HepG2 (cell line): ENCODE measurements around the gene NUDT3. TPM values are rescaled to one million over a fixed set of nuclear protein-coding genes. Genes with fewer than 3 reads are reported as not detected.

ENCODE experiments used
- ASH2L ChIP-seq: fragments of 300-600, 200-600 bp; sonication (generic); IDR thresholded peaks from 2 replicates; pipeline ENCODE4 v1.7.0; 2017; ENCODE audit warnings: low read depth, mild to moderate bottlenecking, moderate library complexity, mixed read lengths, low read length; ENCODE audit not compliant: insufficient read length
- DNMT1 ChIP-seq: sonication (generic); formaldehyde crosslinking; IDR thresholded peaks from 2 replicates; pipeline ENCODE4 v1.5.1; 2020; ENCODE audit warnings: mild to moderate bottlenecking, missing genetic modification reagents
- GATAD1 ChIP-seq: IDR thresholded peaks from 2 replicates; pipeline ENCODE4 v1.6.1; 2016; ENCODE audit warnings: missing genetic modification reagents, missing compliant biosample characterization
- GPN1 ChIP-seq: sonication (generic); formaldehyde crosslinking; IDR thresholded peaks from 2 replicates; pipeline ENCODE4 v1.5.1; 2020; ENCODE audit warnings: missing genetic modification reagents, borderline replicate concordance
- HNRNPL ChIP-seq: fragments of 200-400 bp; formaldehyde crosslinking; IDR thresholded peaks from 2 replicates; pipeline ENCODE4 v1.6.1; 2017; ENCODE audit warnings: mild to moderate bottlenecking, low read depth, low read length
- NFYC ChIP-seq: IDR thresholded peaks from 2 replicates; pipeline ENCODE4 v1.6.1; 2016; ENCODE audit warnings: missing genetic modification reagents, missing compliant biosample characterization
- ZC3H13 ChIP-seq: sonication (generic); formaldehyde crosslinking; IDR thresholded peaks from 2 replicates; pipeline ENCODE4 v1.8.1; 2023; ENCODE audit warnings: mild to moderate bottlenecking, missing genetic modification reagents, moderate library complexity
- ZNF326 ChIP-seq: sonication (generic); formaldehyde crosslinking; IDR thresholded peaks from 2 replicates; pipeline ENCODE4 v1.4.0; 2020; ENCODE audit warnings: missing genetic modification reagents, borderline replicate concordance
- ZNF543 ChIP-seq: sonication (generic); formaldehyde crosslinking; IDR thresholded peaks from 2 replicates; pipeline ENCODE4 v1.4.0; 2020; ENCODE audit warnings: mild to moderate bottlenecking, missing genetic modification reagents
- ZNF768 ChIP-seq: sonication (generic); formaldehyde crosslinking; IDR thresholded peaks from 2 replicates; pipeline ENCODE4 v1.4.0; 2020; ENCODE audit warnings: missing genetic modification reagents
- polyA plus RNA-seq, 8 experiments: library from polyadenylated mRNA; depleted of rRNA in 3 of 8; stranded (reverse) in 7 of 8; unstranded in 1 of 8; fragments of >200 nt; fragmentation: Illumina TruSeq in 4 of 8; extraction: Trizol in 4 of 8; gene quantifications; 2 replicates each; pipeline versions ENCODE4 v1.2.1 to v1.2.3, GENCODE V29; 2011 to 2016; ENCODE audit warnings: low read depth in 4 of 8, missing spikeins in 1 of 8, mixed read lengths in 1 of 8; ENCODE audit not compliant: insufficient read depth in 1 of 8
- total RNA-seq, 5 experiments: library from RNA; depleted of rRNA; stranded (reverse); fragments of >200 nt; fragmentation: Illumina TruSeq; extraction: Trizol; gene quantifications; 2 replicates each; pipeline ENCODE4 v1.2.3, GENCODE V29; 2016; ENCODE audit warnings: low read depth in 1 of 5
- TF ChIP-seq, protein P1 (sequence below): sonication (generic); formaldehyde crosslinking; conservative IDR thresholded peaks from 2 replicates; pipeline ENCODE4 v1.4.0; 2020; ENCODE audit warnings: missing genetic modification reagents
- TF ChIP-seq, protein P2 (sequence below): sonication (generic); formaldehyde crosslinking; IDR thresholded peaks from 2 replicates; pipeline ENCODE4 v1.5.1; 2020; ENCODE audit warnings: mild to moderate bottlenecking, missing genetic modification reagents, borderline replicate concordance
- TF ChIP-seq, protein P3 (sequence below): sonication (generic); formaldehyde crosslinking; IDR thresholded peaks from 2 replicates; pipeline ENCODE4 v1.8.0; 2022; ENCODE audit warnings: missing genetic modification reagents, mild to moderate bottlenecking, inconsistent platforms, borderline replicate concordance
- TF ChIP-seq, protein P4 (sequence below): IDR thresholded peaks from 2 replicates; pipeline ENCODE4 v1.6.1; 2016; ENCODE audit warnings: missing compliant biosample characterization, missing genetic modification reagents, borderline replicate concordance
- TF ChIP-seq, protein P5 (sequence below): sonication (generic); formaldehyde crosslinking; IDR thresholded peaks from 2 replicates; pipeline ENCODE4 v1.4.0; 2020; ENCODE audit warnings: missing genetic modification reagents

The NUDT3 gene
- total and polyA plus RNA-seq, 2 of the 13 experiments (the other 11 are each of a cell fraction or from before 2014, with no cell fraction given), result 20.2 to 20.6 TPM

DNA sequence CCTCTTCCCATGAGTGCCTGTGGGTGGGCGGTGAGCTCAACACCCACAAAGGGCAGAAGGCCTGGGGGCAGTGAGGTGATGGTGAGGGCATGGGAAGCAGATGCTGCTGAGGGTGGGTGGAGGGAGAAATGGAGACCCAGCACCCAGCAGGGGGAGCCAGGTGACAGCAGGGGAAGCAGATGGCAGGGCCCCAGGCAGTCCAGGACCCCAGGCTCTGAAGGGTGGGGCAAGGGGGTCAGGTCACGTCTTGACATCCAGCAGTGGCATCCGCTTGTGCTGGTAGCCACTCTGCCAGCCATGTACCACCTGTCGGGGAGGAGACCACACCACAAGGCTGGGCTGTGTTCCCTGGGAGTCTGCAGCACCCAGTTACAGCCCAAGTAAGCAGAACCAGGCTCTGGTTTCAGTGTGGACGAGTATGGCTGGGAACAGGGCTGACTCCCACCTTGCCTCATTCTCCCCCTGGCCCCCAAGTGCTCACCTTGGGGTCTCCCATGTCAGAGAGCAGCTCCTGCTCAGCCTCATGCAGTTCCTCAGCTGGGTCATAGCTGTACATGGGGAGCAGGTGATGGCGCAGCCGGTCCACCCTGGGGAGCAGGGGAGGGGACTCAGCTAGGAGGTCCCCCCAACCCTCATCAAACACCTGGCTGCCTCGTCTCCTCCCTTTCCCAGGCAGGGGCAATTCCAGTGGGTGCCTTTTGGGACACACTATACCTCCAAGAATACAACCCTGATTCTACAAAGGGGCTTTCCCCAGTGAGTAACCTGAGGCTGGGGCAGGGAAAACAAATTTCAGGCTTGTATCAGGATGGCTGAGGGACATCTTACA lies 145.7 kb downstream of the NUDT3 start (continued):
- TF ChIP-seq, protein P1, sequence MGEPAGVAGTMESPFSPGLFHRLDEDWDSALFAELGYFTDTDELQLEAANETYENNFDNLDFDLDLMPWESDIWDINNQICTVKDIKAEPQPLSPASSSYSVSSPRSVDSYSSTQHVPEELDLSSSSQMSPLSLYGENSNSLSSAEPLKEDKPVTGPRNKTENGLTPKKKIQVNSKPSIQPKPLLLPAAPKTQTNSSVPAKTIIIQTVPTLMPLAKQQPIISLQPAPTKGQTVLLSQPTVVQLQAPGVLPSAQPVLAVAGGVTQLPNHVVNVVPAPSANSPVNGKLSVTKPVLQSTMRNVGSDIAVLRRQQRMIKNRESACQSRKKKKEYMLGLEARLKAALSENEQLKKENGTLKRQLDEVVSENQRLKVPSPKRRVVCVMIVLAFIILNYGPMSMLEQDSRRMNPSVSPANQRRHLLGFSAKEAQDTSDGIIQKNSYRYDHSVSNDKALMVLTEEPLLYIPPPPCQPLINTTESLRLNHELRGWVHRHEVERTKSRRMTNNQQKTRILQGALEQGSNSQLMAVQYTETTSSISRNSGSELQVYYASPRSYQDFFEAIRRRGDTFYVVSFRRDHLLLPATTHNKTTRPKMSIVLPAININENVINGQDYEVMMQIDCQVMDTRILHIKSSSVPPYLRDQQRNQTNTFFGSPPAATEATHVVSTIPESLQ (CRISPR knock-in tag), result no peak
- TF ChIP-seq DNMT1 (CRISPR knock-in tag) (peak; percentile 66; the same call in 1 of the 2 replicates), GPN1 (CRISPR knock-in tag) (0 out of 2 replicates have a peak, but pooled peaks have one; percentile 49), ZC3H13 (CRISPR knock-in tag) (peak; percentile 62), ZNF768 (CRISPR knock-in tag) (peak; percentile 56), GATAD1 (CRISPR knock-in tag) (0 out of 2 replicates have a peak, but pooled peaks have one; percentile 2), ASH2L (no peak), NFYC (CRISPR knock-in tag) (no peak), HNRNPL (peak; percentile 83), ZNF543 (CRISPR knock-in tag) (no peak), ZNF326 (CRISPR knock-in tag) (no peak)
- TF ChIP-seq, protein P2, sequence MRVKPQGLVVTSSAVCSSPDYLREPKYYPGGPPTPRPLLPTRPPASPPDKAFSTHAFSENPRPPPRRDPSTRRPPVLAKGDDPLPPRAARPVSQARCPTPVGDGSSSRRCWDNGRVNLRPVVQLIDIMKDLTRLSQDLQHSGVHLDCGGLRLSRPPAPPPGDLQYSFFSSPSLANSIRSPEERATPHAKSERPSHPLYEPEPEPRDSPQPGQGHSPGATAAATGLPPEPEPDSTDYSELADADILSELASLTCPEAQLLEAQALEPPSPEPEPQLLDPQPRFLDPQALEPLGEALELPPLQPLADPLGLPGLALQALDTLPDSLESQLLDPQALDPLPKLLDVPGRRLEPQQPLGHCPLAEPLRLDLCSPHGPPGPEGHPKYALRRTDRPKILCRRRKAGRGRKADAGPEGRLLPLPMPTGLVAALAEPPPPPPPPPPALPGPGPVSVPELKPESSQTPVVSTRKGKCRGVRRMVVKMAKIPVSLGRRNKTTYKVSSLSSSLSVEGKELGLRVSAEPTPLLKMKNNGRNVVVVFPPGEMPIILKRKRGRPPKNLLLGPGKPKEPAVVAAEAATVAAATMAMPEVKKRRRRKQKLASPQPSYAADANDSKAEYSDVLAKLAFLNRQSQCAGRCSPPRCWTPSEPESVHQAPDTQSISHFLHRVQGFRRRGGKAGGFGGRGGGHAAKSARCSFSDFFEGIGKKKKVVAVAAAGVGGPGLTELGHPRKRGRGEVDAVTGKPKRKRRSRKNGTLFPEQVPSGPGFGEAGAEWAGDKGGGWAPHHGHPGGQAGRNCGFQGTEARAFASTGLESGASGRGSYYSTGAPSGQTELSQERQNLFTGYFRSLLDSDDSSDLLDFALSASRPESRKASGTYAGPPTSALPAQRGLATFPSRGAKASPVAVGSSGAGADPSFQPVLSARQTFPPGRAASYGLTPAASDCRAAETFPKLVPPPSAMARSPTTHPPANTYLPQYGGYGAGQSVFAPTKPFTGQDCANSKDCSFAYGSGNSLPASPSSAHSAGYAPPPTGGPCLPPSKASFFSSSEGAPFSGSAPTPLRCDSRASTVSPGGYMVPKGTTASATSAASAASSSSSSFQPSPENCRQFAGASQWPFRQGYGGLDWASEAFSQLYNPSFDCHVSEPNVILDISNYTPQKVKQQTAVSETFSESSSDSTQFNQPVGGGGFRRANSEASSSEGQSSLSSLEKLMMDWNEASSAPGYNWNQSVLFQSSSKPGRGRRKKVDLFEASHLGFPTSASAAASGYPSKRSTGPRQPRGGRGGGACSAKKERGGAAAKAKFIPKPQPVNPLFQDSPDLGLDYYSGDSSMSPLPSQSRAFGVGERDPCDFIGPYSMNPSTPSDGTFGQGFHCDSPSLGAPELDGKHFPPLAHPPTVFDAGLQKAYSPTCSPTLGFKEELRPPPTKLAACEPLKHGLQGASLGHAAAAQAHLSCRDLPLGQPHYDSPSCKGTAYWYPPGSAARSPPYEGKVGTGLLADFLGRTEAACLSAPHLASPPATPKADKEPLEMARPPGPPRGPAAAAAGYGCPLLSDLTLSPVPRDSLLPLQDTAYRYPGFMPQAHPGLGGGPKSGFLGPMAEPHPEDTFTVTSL, result no peak
- TF ChIP-seq, protein P3, sequence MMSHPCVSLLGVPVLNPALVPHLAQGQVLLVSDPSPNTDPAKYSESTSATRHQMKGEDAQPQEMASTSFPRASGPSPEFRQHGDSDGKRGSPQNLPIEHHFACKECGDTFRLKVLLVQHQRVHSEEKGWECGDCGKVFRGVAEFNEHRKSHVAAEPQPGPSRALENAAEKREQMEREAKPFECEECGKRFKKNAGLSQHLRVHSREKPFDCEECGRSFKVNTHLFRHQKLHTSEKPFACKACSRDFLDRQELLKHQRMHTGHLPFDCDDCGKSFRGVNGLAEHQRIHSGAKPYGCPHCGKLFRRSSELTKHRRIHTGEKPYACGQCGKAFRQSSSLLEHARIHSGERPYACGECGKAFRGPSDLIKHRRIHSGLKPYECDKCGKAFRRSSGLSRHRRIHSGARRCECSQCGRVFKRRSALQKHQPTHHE (CRISPR knock-in tag), result no peak
- TF ChIP-seq, protein P4, sequence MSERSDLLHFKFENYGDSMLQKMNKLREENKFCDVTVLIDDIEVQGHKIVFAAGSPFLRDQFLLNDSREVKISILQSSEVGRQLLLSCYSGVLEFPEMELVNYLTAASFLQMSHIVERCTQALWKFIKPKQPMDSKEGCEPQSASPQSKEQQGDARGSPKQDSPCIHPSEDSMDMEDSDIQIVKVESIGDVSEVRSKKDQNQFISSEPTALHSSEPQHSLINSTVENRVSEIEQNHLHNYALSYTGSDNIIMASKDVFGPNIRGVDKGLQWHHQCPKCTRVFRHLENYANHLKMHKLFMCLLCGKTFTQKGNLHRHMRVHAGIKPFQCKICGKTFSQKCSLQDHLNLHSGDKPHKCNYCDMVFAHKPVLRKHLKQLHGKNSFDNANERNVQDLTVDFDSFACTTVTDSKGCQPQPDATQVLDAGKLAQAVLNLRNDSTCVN (CRISPR knock-in tag), result 0 out of 2 replicates have a peak, but pooled peaks have one; percentile 37
- TF ChIP-seq, protein P5, sequence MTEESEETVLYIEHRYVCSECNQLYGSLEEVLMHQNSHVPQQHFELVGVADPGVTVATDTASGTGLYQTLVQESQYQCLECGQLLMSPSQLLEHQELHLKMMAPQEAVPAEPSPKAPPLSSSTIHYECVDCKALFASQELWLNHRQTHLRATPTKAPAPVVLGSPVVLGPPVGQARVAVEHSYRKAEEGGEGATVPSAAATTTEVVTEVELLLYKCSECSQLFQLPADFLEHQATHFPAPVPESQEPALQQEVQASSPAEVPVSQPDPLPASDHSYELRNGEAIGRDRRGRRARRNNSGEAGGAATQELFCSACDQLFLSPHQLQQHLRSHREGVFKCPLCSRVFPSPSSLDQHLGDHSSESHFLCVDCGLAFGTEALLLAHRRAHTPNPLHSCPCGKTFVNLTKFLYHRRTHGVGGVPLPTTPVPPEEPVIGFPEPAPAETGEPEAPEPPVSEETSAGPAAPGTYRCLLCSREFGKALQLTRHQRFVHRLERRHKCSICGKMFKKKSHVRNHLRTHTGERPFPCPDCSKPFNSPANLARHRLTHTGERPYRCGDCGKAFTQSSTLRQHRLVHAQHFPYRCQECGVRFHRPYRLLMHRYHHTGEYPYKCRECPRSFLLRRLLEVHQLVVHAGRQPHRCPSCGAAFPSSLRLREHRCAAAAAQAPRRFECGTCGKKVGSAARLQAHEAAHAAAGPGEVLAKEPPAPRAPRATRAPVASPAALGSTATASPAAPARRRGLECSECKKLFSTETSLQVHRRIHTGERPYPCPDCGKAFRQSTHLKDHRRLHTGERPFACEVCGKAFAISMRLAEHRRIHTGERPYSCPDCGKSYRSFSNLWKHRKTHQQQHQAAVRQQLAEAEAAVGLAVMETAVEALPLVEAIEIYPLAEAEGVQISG (CRISPR knock-in tag), result peak; percentile 40; the same call in 1 of the 2 replicates
